ENCODE data around the gene ABL1.

DNA sequence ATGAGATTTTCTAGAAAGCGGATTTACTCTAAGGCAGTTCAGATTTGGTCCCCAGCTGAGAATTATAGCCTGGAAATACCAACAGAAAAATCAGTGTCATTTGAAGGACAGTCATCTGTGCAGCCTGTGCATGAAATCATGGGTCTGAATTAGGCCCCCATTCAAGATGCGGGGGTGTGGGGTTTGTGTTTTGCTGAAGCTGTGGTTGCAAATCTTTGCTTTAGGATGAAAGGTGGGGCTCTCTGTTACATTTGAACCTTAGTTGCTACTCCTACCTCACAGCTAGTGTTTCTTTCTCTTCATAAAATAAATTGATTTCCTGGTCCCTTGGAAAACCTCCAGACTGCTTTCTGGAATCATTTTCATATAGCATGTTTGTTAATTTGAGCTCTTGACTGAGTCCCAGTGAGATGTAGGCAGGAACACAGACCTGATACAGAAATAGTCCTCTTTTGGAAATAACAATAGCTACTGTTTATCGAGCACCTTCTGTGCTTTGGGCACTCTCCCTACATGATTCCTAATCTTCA is 4.8 kb upstream of the ABL1 start:
- no peak for TF ChIP-seq POLR2A (IDR thresholded peaks at IDR 0.05; ENCODE audit: low read depth)
- no peak for TF ChIP-seq CTCF (IDR thresholded peaks at IDR 0.05)
- TF ChIP-seq POLR2AphosphoS5 (IDR thresholded peaks at IDR 0.05), result no peak
